HG02588 (cell line): ENCODE data around the gene TMEM184A.

Experiments
- ATAC-seq: cut with Tn5 transposase; IDR thresholded peaks from one replicate; pipeline ENCODE4 v1.9.1; 2021; ENCODE audit warnings: mild to moderate bottlenecking, moderate library complexity; ENCODE audit not compliant: unreplicated experiment

The TMEM184A gene

GRCh38 chr7:1555813-1556543 lies at the start of gene TMEM184A:
Gene TMEM184A, minus strand, starts transcription at chr7:1556205. Its CDS starts 721 bp downstream, at chr7:1555484.
- no peak for ATAC-seq

- no peak for ATAC-seq
These were observed 48.4 kb upstream of the TMEM184A start for GRCh38 chr7:1604383-1604782.

DNA sequence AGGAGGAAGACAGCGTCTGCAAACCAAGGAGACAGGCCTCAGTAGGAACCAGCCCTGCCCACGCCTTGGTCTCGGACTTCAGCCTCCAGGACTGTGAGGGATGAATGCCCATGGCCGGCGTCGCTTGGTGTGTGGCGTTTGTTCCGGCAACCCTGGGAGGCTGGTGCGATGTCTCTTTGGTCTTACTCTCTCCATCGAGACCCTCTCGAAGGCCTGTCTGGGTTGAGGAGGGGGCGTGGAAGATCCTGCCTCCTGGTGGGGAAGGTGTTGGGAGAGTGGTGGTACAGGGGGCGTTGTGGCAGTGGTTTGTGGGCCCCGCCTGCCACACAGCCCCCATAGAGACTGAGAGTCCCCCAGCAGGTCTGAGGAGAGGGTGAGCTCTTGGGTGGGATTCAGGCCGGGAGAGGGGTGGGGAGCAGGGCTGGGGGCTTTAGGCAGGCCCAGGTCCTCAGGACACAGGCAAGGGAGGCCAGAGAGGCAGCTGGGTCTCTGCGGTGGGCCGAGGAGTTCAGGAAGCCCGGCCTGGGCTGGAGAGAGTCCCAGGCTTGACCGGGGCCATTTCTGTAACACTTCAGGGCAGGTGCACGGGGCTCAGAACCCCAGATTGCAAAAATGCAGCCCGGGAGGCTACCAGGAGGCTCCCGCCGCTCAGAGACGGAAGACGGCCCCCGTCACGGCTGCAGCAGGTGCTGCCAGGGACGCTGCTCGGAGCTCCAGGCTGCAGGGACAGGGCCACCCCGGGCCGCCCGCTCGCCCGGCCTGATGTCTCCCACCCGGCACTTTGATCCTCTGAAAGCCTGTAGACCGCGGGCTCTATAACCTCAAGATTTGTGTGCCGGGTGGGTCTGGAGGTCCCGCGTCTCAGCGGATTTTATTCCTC lies 47.6 kb upstream of the TMEM184A start:
- ATAC-seq, result no peak

- no peak for ATAC-seq
These were observed 46.4 kb upstream of the TMEM184A start for GRCh38 chr7:1602386-1602785.

GRCh38 chr7:1601956-1602355 lies 46.0 kb upstream of the TMEM184A start:
- ATAC-seq, result no peak

DNA sequence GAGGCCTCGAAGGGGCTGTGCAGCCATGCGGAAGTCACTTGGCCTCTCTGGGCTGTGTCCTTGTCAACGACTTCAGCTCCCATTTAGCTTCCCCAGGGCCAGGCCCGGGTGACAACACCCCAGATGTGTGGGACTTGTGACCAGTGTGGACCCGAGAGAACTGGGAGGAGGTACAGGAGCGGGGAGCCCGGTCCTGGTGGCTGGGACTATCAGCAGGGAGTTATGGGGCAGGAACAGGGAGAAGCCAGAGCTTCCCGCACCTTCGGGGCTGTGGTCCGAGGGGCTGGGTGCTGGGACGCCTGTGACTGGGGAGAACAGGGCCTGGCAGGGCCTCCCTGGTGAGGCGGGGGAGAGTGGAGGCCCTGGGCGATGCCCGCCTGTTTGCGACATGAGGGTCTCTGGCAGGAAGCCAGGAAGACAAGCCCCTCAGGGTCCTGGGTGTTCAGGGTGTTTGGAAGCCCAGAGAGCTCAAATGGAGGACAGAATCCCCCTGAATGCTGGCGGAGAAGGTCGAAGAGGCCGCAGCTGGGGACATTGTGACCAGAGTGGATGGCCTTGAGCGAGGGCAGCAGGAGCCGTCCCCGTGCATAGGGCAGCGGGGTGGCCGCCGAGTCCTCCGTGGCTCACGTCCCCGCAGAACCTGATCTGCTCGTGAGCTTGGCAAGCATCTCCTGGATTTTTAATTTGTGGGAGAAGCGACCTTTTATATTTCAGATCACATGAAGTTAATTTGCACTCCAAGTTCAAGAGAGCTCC lies 43.8 kb upstream of the TMEM184A start:
- no peak for ATAC-seq

DNA sequence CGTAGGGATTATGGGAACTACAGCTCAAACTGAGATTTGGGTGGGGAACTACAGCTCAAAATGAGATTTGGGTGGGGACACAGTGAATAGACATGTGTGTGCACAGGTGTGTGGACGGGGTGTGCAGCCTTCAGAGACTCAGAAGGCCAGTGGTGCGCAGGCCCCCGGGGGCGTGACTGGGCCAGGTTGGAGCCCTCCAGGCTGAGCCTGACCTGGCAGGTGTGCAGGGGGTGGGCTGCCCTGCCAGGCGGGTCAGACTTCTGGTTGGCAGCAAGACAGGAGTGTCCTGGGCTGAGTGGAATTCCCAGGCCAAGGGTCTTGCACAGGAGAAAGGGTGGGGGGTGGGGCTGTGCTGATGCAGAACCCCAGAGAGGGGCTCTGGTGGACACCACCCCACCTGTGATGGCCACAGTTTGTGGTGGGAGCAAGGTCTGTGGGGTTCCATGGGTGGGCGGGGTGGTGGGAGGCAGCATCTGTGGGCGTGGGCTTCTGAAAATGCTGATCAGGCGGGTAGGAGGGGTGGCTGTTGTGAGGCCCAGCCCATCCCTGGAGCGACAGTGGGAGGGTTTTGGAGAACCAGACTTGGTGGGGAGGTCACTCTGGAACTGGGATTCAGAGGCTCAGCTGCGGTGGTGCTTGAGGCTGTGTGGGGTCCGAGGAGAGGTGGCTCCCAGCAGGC lies 43.1 kb upstream of the TMEM184A start:
- ATAC-seq, result no peak

DNA sequence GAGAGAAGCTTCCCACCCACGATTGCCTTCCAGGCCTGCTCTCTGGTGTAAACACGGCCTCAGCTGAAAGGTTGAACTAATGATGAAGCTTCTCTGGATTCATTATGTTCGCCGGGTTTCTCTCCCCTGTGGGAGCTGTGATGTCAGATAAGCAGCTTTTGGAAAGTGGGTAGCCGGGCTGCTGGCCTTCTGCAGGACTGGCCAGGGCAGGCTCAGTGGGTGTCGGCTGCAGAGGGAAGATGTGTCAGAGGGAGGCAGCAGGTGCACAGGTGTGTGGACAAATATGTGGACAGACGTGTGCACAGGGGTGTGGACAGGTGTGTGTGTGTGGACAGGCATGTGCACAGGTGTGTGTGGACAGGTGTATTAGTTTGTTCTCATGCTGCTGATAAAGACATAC lies 42.3 kb upstream of the TMEM184A start:
- ATAC-seq, result no peak

DNA sequence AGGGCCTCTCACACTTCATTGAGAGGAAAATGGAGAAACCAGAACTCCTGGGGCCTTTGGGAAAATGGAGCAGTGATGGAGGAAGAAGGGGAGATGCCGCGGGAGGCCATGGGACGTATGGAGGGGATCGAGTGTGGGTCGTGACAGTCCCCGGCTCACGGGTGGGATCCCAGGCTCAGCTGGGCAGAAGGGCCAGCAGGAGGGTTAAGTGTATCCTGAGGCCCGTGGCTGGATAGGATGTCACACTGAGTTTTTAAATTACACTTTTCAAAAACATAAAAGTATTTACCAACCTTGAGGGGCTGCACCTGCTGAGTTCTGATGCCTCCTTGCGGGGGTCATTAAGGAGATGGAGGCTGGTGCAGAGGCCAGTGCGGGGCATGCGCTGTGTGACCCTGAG lies 41.8 kb upstream of the TMEM184A start:
- ATAC-seq, result no peak

- no peak for ATAC-seq
These were observed 41.2 kb upstream of the TMEM184A start for GRCh38 chr7:1597066-1597760.

DNA sequence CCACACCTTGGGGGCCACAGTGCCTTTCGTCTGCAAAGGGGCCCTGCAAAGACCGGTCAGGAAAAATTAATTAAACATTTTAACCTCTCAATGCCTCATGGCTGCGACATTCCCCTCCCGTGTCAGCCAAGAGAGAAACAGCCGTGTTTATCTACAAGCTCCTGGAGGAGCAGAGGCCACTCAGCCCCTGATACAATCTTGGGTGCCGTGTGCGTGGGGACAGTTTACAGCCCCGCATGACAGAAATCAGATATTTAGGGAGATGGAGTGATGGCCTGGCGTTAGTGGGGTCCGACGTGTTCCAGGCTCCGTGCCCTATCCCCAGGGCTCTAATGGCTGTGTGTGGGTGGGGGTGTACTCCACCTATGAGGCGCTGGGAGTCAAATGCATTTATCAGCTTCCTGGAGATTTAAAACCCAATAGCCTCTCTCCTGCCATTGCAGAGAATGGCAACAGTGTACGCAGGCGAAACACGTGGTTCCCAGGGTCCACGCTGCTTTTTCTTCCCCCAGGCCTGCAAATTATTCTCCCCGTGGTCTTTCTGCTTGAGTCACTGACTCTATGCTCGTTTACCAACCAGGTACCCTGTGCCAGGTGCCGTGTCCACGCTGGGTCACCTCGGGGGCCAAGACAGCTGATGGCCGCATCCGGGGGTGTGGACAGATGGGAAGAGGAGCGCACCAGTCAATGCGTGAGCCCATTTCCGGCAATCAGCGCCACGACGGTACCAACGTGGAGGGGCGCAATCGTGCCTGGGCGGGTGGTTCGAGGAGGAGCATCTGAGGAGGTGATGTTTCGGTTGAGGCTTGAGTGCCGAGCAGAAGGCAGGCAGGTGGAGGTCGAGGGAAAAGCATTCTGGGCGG lies 40.4 kb upstream of the TMEM184A start:
- ATAC-seq, result no peak

- no peak for ATAC-seq
These were observed 39.6 kb upstream of the TMEM184A start for GRCh38 chr7:1595636-1596035.

DNA sequence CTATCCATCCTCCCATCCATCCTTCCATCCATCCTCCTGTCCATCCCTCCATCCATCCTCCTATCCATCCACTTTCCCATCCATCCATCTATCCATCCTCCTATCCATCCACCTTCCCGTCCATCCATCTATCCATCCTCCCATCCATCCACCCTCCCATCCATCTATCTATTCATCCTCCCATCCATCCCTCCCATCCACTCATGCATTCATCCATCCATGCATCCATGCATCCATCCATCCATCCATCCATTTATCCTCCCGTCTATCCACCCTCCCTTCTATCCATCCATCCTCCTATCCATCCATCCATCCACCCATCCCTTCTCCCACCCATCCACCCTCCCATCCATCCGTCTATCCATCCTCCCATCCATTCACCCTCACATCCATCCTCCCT lies 39.0 kb upstream of the TMEM184A start:
- no peak for ATAC-seq

DNA sequence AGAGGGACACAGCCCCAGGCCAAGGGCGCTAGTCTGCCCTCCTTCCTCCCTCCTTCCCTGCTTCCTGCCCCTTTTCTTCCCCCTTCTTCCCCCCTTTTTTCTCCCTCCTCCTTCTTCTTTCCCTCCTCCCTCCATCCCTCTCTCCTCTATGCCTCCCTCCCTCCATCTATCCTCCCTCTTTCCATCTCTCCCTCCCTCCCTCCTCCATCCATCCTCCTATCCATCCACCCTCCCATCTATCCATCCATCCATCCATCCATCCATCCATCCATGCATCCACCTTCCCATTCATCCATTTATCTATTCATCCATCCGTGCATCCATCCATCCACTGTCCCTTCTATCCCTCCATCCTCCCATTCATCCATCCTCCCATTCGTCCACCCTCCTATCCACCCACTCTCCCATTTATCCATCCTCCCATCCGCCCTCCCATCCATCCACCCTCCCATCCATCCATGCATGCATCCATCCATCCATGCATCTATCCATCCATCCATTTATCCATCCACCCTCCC lies 38.0 kb upstream of the TMEM184A start:
- no peak for ATAC-seq

DNA sequence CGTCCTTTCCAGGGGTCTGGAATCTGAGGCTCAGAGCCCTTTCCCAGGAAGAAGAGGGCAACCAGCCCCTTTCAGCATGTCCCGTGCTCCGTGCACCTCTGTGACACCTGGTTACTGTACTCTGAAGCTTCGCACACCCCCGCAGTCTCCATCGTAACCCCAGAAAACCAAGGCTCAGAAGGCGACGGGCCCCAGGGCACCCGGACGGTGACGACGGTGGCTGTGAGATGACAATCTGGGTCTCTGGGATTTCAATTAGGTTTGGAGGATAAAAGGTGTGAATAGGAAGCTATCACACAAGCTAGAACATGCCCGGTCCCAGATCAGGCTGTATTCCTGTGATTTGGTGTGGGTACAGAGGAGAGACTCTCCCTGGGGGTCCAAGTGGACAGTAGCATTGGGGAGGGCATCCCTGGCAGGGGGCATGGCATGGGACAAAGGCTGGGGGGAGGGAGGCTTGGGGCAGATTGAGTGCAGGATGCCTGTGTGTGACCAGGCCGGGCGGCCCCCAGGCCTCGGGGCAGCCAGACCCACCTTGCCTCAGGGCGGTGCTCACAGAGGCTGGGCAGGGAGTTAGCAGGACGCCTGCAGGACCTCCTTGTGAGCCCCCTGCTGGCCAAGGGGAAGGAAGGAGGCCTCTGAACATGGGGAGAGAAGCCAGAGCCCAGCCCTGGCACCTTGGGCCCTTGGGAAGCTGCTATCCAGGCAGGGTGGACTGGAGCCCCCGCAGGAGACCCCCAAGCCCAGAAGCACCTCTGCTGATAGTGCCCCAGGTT lies 37.3 kb upstream of the TMEM184A start:
- ATAC-seq, result no peak

DNA sequence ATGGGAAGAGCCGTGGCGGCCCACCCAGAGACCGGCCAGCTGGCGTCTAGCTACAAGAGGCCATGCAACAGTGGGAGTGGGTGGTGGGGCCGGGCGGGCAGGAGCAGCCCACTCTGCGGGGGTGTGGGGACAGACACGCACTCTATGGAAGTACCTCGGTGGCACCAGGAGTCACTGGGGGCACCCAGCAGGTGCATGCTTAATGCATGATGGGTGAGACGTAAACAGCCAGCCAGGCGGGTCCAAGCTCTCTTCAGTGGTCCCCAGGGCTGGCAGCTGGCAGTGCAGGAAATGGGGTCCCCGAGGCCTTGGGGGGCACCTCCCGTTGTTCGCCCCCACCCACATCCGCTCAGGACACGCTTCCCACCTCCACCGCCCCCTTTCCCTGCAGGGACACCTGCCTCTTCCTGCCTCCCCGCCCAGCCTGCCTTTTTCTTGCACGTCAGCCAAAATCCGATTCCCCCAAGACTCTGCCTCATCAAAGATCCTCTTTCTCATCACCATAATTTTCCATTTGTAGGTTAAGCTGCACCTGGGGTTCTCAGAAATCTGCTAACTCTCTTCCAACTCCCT lies 36.4 kb upstream of the TMEM184A start:
- no peak for ATAC-seq

- ATAC-seq, result no peak
These were observed 35.9 kb upstream of the TMEM184A start for GRCh38 chr7:1591876-1592275.

DNA sequence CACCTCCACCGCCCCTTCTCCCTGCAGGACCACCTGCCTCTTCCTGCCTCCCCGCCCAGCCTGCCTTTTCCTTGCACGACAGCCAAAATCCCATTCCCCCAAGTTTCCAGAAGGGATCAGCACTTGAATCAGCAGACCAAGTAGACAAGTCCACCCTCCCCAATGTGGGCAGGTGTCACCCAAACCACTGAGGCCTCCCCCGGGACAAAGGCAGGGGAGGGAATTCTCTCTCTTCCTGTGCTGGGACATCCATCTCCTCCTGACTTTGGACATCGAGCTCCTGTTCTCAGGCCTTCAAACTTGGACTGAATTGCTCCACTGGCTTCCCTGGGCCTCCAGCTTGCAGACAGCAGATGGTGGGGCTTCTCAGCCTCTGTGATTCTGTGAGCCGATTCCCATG lies 35.4 kb upstream of the TMEM184A start:
- ATAC-seq, result no peak
